HepG2 (cell line): ENCODE measurements around the gene INO80C.

Source experiments
- CTCF ChIP-seq: sonication (generic); formaldehyde crosslinking; IDR thresholded peaks from 2 replicates; pipeline ENCODE4 v1.5.0; 2020; ENCODE audit warnings: mild to moderate bottlenecking, missing genetic modification reagents, moderate library complexity
- EEA1 ChIP-seq: sonication (generic); formaldehyde crosslinking; IDR thresholded peaks from 2 replicates; pipeline ENCODE4 v1.5.1; 2020; ENCODE audit warnings: mild to moderate bottlenecking, missing genetic modification reagents, borderline replicate concordance
- ELK4 ChIP-seq: sonication (generic); formaldehyde crosslinking; IDR thresholded peaks from 2 replicates; pipeline ENCODE4 v1.9.0; 2021; ENCODE audit warnings: missing genetic modification reagents, borderline replicate concordance
- FOXA3 ChIP-seq: IDR thresholded peaks from 2 replicates; pipeline ENCODE4 v1.6.1; 2016; ENCODE audit warnings: missing genetic modification reagents, missing compliant biosample characterization
- FUBP1 ChIP-seq: sonication (generic); formaldehyde crosslinking; IDR thresholded peaks from 2 replicates; pipeline ENCODE4 v1.5.1; 2020; ENCODE audit warnings: missing genetic modification reagents, mild to moderate bottlenecking, borderline replicate concordance
- HNRNPL ChIP-seq: fragments of 200-400 bp; formaldehyde crosslinking; IDR thresholded peaks from 2 replicates; pipeline ENCODE4 v1.6.1; 2017; ENCODE audit warnings: mild to moderate bottlenecking, low read depth, low read length
- KDM1A ChIP-seq: IDR thresholded peaks from 2 replicates; pipeline ENCODE4 v1.6.1; 2016; ENCODE audit warnings: missing compliant biosample characterization
- NCOA1 ChIP-seq: sonication (generic); formaldehyde crosslinking; IDR thresholded peaks from 2 replicates; pipeline ENCODE4 v1.9.0; 2021; ENCODE audit warnings: missing genetic modification reagents
- ZFP36 ChIP-seq: fragments of 150-350 bp; IDR thresholded peaks from 2 replicates; pipeline ENCODE4 v1.6.1; 2018; ENCODE audit warnings: borderline replicate concordance, low read length, low read depth; ENCODE audit not compliant: partially characterized antibody
- ZNF629 ChIP-seq: sonication (generic); formaldehyde crosslinking; conservative IDR thresholded peaks from 2 replicates; pipeline ENCODE4 v1.5.0; 2020; ENCODE audit warnings: missing genetic modification reagents
- TF ChIP-seq, protein P1 (sequence below), 2 experiments: sonication (generic) in 1 of 2; formaldehyde crosslinking in 1 of 2; IDR thresholded peaks; 2 replicates each; pipeline versions ENCODE4 v1.5.1 to v1.6.1; 2011 to 2020; ENCODE audit warnings: borderline replicate concordance in 1 of 2, low read depth in 1 of 2, low read length in 1 of 2, mild to moderate bottlenecking in 1 of 2, missing genetic modification reagents in 1 of 2, moderate library complexity in 1 of 2

DNA sequence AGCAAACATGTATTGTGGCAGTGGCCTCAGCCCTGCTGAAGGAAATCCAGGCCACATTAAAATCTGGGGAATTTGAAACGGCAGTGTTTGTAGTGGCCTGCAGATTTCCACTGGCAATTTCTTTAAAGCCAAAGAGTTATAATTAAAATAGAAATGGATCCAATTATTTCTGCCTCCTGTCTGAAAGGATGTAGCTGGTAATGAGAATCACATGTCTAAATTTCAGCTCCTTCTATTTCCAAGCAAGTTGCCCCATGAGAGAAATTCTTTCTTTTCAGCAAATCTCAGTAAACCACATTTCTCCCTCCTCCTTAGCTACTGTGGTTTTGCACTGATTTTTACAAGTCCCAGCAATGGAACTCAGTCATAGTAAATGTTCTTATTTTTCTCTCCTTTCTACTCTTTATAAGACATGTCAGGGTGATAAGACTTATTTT lies 65.2 kb downstream of the INO80C start:
- no peak for TF ChIP-seq HNRNPL
- TF ChIP-seq KDM1A (CRISPR knock-in tag), result no peak
- TF ChIP-seq, protein P1, sequence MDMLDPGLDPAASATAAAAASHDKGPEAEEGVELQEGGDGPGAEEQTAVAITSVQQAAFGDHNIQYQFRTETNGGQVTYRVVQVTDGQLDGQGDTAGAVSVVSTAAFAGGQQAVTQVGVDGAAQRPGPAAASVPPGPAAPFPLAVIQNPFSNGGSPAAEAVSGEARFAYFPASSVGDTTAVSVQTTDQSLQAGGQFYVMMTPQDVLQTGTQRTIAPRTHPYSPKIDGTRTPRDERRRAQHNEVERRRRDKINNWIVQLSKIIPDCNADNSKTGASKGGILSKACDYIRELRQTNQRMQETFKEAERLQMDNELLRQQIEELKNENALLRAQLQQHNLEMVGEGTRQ (IDR thresholded peaks at IDR 0.05; ENCODE audit: low read depth, low read length), result no peak
- TF ChIP-seq, protein P1 (CRISPR knock-in tag; IDR thresholded peaks at IDR 0.05; ENCODE audit: borderline replicate concordance), result no peak
- TF ChIP-seq EEA1, result no peak
- no peak for TF ChIP-seq ZFP36
- no peak for TF ChIP-seq FOXA3
- TF ChIP-seq ZNF629 (CRISPR knock-in tag), result no peak
- TF ChIP-seq ELK4 (CRISPR knock-in tag), result no peak
- no peak for TF ChIP-seq NCOA1 (CRISPR knock-in tag)
- no peak for TF ChIP-seq CTCF (CRISPR knock-in tag)
- TF ChIP-seq FUBP1 (CRISPR knock-in tag), result no peak
